ENCODE measurements around the gene PLEKHA5.

DNA sequence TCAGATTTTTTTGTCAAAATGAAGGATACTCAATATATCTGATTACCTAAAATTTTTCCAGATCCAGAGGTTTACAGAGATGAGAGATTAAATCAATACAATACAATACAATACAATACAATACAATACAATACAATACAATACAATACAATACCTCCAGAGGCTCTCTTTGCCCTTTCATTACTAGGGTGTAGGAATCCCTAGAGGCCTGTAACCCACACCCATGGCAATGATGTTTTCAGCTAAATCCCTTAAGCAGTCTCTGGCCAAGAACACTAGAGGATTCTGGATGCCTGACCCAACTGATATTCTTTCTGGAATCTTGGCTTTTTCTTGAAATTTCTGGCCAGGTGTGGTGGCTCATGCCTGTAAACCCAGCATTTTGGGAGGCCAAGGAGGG is 286.0 kb downstream of the PLEKHA5 start:
- TF ChIP-seq, protein P1, sequence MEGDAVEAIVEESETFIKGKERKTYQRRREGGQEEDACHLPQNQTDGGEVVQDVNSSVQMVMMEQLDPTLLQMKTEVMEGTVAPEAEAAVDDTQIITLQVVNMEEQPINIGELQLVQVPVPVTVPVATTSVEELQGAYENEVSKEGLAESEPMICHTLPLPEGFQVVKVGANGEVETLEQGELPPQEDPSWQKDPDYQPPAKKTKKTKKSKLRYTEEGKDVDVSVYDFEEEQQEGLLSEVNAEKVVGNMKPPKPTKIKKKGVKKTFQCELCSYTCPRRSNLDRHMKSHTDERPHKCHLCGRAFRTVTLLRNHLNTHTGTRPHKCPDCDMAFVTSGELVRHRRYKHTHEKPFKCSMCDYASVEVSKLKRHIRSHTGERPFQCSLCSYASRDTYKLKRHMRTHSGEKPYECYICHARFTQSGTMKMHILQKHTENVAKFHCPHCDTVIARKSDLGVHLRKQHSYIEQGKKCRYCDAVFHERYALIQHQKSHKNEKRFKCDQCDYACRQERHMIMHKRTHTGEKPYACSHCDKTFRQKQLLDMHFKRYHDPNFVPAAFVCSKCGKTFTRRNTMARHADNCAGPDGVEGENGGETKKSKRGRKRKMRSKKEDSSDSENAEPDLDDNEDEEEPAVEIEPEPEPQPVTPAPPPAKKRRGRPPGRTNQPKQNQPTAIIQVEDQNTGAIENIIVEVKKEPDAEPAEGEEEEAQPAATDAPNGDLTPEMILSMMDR (IDR thresholded peaks at IDR 0.05): no peak
- TF ChIP-seq POLR2A (IDR thresholded peaks at IDR 0.05) (no peak), POLR2AphosphoS5 (IDR thresholded peaks at IDR 0.05) (no peak), EP300 (IDR thresholded peaks at IDR 0.05) (no peak)

All from sigmoid colon (tissue), 4 donors.